Duodenal mucosa (tissue), 2 donors: ENCODE measurements around the gene LURAP1L.

Experiments used
- H3K27ac ChIP-seq: one replicate; pipeline ENCODE4 v1.7.0; 2013; ENCODE audit warnings: low read depth, low read length
- H3K27me3 ChIP-seq, 2 donors: one replicate each; pipeline ENCODE4 v1.7.0; 2013; ENCODE audit warnings: low read length in 2 of 2, control low read depth in 1 of 2; ENCODE audit not compliant: insufficient read depth in 2 of 2, control insufficient read depth in 1 of 2
- H3K36me3 ChIP-seq, 2 donors: one replicate each; pipeline ENCODE4 v1.7.0; 2013; ENCODE audit warnings: low read length in 2 of 2, control low read depth in 1 of 2; ENCODE audit not compliant: insufficient read depth in 2 of 2, control insufficient read depth in 1 of 2
- H3K4me1 ChIP-seq, 2 donors: one replicate each; pipeline ENCODE4 v1.7.0; 2013; ENCODE audit warnings: low read length in 2 of 2, control low read depth in 1 of 2; ENCODE audit not compliant: insufficient read depth in 2 of 2, control insufficient read depth in 1 of 2
- H3K4me3 ChIP-seq, 2 donors: one replicate each; pipeline ENCODE4 v1.7.0; 2013; ENCODE audit warnings: low read length in 2 of 2, low read depth in 1 of 2
- H3K9ac ChIP-seq, 2 donors: one replicate each; pipeline ENCODE4 v1.7.0; 2013; ENCODE audit warnings: low read length in 2 of 2, low read depth in 1 of 2
- H3K9me3 ChIP-seq, 2 donors: one replicate each; pipeline ENCODE4 v1.7.0; 2013; ENCODE audit warnings: low read length in 2 of 2, control low read depth in 1 of 2; ENCODE audit not compliant: control insufficient read depth in 1 of 2

The LURAP1L gene

GRCh38 chr9:12775679-12776512 lies 1.1 kb downstream of the LURAP1L start:
- Histone ChIP-seq H3K36me3 (no peaks in the 10 kb centered on the region), H3K27ac (peak overlapping the region; percentile 82), H3K9me3 (no peaks in the 10 kb centered on the region), H3K27me3 (no peaks in the 10 kb centered on the region), H3K4me1 (peaks cover 4 to 5% of the 10 kb centered on the region in 2 donors), H3K4me3 (peak overlapping the region; percentile 90 to 91), H3K9ac (peak overlapping the region; percentile 74 to 79)

- H3K36me3 ChIP-seq = no peaks in the 10 kb centered on the region
- no peaks in the 10 kb centered on the region for H3K9me3 ChIP-seq
- peak overlapping the region; percentile 47 for H3K27ac ChIP-seq
- H3K4me3 ChIP-seq = peak overlapping the region; percentile 90 to 91
- no peaks in the 10 kb centered on the region for H3K27me3 ChIP-seq
- H3K9ac ChIP-seq = peak overlapping the region; percentile 74 to 79
- peaks cover 4 to 5% of the 10 kb centered on the region in 2 donors for H3K4me1 ChIP-seq
Observed at GRCh38 chr9:12776513-12777055, 1.8 kb downstream of the LURAP1L start.

- Histone ChIP-seq H3K27ac (no peak overlapping the region), H3K36me3 (no peaks in the 10 kb centered on the region), H3K27me3 (no peaks in the 10 kb centered on the region), H3K4me3 (peak overlapping the region; percentile 90 to 91), H3K9me3 (peaks cover 0 to 5% of the 10 kb centered on the region in 2 donors), H3K4me1 (peaks cover 4 to 5% of the 10 kb centered on the region in 2 donors), H3K9ac (peak overlapping the region; percentile 74 to 79)
Observed at GRCh38 chr9:12777121-12778022, 2.6 kb downstream of the LURAP1L start.

DNA sequence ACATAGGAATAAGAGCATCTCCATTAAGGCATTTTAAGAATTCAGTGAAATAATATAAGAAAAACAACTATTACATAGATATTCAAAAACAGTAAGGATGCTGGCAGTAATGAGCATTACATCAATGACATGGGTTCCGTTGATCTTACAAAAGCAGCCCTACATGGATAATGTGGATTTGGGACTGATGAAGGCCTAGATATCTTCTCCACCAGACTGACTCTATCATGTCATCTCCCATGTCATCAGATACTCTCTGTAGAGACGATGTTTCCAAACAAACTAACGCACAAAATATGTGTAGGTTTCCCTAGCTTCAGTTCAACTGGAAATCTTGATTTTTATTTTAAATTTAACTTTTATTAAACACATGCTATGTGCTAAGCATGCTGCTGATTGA lies 3.6 kb downstream of the LURAP1L start:
- Histone ChIP-seq H3K9me3 (peaks cover 0 to 12% of the 10 kb centered on the region in 2 donors), H3K27ac (peak overlapping the region; percentile 15), H3K4me1 (peaks cover 4 to 5% of the 10 kb centered on the region in 2 donors), H3K36me3 (no peaks in the 10 kb centered on the region), H3K27me3 (no peaks in the 10 kb centered on the region), H3K9ac (no peak overlapping the region), H3K4me3 (no peak overlapping the region)

DNA sequence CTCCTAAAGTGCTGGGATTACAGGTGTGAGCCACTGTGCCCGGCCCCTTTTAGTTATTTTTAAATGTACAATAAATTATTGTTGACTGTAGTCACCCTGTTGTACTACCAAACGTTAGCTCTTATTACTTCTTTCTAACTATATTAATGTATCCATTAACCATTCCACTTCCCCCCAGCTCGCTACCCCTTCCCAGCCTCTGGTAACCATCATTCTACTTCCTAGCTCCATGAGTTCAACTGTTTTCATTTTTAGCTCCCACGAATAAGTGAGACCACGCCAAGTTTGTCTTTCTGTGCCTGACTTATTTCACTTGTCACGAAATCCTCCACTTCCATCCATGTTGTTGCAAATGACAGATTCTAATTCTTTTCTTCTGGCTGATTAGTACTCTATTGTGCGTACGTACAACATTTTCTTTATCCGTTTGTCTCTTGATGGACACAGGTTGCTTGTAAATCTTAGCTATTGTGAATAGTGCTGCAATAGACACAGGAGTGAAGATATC lies 6.5 kb downstream of the LURAP1L start:
- Histone ChIP-seq H3K9me3 (peaks cover 0 to 12% of the 10 kb centered on the region in 2 donors), H3K27ac (no peak overlapping the region), H3K9ac (no peak overlapping the region), H3K36me3 (no peaks in the 10 kb centered on the region), H3K4me3 (no peak overlapping the region), H3K4me1 (peaks cover 15 to 19% of the 10 kb centered on the region in 2 donors), H3K27me3 (no peaks in the 10 kb centered on the region)

DNA sequence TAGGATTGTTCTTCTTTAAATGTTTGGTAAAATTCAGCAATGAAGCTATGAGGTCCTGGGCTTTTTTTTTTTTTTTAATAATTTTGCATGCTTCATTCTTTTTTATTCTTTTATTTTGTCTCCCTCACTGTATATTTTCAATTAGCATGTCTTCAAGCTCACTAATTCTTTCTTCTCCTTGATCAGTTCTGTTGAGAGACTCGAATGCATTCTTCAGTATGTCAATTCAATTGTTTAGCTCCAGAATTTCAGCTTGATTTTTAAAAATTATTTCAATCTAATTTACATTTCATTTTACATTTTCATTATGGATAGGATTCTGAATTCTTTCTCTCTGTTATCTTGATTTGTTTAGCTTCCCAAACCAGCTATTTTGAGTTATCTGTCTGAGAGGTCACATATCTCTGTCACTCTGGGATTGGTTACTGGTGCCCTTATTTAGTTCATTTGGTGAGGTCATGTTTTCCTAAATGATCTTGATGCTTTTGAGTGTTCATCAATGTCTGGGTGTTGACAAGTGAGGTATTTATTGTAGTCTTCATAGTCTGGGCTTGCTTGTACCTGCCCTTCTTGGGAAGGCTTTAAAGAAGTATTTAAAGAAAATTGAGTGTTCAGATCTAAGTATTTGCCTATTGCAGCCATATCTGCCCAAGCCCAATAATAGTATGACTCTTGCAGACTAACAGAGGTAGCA lies 9.1 kb downstream of the LURAP1L start:
- Histone ChIP-seq H3K9me3 (peaks cover 0 to 12% of the 10 kb centered on the region in 2 donors), H3K4me1 (peaks cover 10 to 19% of the 10 kb centered on the region in 2 donors), H3K4me3 (no peak overlapping the region), H3K9ac (no peak overlapping the region), H3K36me3 (no peaks in the 10 kb centered on the region), H3K27ac (no peak overlapping the region), H3K27me3 (no peaks in the 10 kb centered on the region)

- Histone ChIP-seq H3K36me3 (no peaks in the 10 kb centered on the region), H3K27me3 (no peaks in the 10 kb centered on the region), H3K4me3 (no peak overlapping the region), H3K9ac (no peak overlapping the region), H3K27ac (no peak overlapping the region), H3K4me1 (peaks cover 10 to 18% of the 10 kb centered on the region in 2 donors), H3K9me3 (peaks cover 0 to 12% of the 10 kb centered on the region in 2 donors)
Observed at GRCh38 chr9:12784461-12785259, 9.8 kb downstream of the LURAP1L start.

- Histone ChIP-seq H3K4me3 (no peak overlapping the region), H3K4me1 (peaks cover 10 to 15% of the 10 kb centered on the region in 2 donors), H3K9ac (no peak overlapping the region), H3K9me3 (peaks cover 0 to 12% of the 10 kb centered on the region in 2 donors), H3K27me3 (no peaks in the 10 kb centered on the region), H3K27ac (no peak overlapping the region), H3K36me3 (no peaks in the 10 kb centered on the region)
Observed at GRCh38 chr9:12785260-12785770, 10.5 kb downstream of the LURAP1L start.

GRCh38 chr9:12785941-12786340 lies 11.1 kb downstream of the LURAP1L start:
- H3K4me1 ChIP-seq = peaks cover 10 to 15% of the 10 kb centered on the region in 2 donors
- no peak overlapping the region for H3K9ac ChIP-seq
- no peaks in the 10 kb centered on the region for H3K36me3 ChIP-seq
- H3K9me3 ChIP-seq = peaks cover 0 to 12% of the 10 kb centered on the region in 2 donors
- H3K27ac ChIP-seq = no peak overlapping the region
- H3K4me3 ChIP-seq = no peak overlapping the region
- no peaks in the 10 kb centered on the region for H3K27me3 ChIP-seq
